ENCODE measurements around the gene OR2F1.

GRCh38 chr7:143974459-143974858, 19.8 kb downstream of the OR2F1 start:
- TF ChIP-seq, protein P1, sequence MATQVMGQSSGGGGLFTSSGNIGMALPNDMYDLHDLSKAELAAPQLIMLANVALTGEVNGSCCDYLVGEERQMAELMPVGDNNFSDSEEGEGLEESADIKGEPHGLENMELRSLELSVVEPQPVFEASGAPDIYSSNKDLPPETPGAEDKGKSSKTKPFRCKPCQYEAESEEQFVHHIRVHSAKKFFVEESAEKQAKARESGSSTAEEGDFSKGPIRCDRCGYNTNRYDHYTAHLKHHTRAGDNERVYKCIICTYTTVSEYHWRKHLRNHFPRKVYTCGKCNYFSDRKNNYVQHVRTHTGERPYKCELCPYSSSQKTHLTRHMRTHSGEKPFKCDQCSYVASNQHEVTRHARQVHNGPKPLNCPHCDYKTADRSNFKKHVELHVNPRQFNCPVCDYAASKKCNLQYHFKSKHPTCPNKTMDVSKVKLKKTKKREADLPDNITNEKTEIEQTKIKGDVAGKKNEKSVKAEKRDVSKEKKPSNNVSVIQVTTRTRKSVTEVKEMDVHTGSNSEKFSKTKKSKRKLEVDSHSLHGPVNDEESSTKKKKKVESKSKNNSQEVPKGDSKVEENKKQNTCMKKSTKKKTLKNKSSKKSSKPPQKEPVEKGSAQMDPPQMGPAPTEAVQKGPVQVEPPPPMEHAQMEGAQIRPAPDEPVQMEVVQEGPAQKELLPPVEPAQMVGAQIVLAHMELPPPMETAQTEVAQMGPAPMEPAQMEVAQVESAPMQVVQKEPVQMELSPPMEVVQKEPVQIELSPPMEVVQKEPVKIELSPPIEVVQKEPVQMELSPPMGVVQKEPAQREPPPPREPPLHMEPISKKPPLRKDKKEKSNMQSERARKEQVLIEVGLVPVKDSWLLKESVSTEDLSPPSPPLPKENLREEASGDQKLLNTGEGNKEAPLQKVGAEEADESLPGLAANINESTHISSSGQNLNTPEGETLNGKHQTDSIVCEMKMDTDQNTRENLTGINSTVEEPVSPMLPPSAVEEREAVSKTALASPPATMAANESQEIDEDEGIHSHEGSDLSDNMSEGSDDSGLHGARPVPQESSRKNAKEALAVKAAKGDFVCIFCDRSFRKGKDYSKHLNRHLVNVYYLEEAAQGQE (IDR thresholded peaks at IDR 0.05; ENCODE audit: insufficient replicate concordance, low read depth), result no peak
- TF ChIP-seq, protein P2, sequence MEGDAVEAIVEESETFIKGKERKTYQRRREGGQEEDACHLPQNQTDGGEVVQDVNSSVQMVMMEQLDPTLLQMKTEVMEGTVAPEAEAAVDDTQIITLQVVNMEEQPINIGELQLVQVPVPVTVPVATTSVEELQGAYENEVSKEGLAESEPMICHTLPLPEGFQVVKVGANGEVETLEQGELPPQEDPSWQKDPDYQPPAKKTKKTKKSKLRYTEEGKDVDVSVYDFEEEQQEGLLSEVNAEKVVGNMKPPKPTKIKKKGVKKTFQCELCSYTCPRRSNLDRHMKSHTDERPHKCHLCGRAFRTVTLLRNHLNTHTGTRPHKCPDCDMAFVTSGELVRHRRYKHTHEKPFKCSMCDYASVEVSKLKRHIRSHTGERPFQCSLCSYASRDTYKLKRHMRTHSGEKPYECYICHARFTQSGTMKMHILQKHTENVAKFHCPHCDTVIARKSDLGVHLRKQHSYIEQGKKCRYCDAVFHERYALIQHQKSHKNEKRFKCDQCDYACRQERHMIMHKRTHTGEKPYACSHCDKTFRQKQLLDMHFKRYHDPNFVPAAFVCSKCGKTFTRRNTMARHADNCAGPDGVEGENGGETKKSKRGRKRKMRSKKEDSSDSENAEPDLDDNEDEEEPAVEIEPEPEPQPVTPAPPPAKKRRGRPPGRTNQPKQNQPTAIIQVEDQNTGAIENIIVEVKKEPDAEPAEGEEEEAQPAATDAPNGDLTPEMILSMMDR (IDR thresholded peaks at IDR 0.05; ENCODE audit: insufficient read depth, low read length), result no peak
- TF ChIP-seq POLR2AphosphoS5 (IDR thresholded peaks at IDR 0.05; ENCODE audit: low read depth) (no peak), GABPA (IDR thresholded peaks at IDR 0.05; ENCODE audit: low read depth) (no peak)

Data from HL-60 (cell line).